ENCODE data around the gene CADM4. TPM values are rescaled to one million over a fixed set of nuclear protein-coding genes. Genes with fewer than 3 reads are reported as not detected.

CADM4 gene
- total and polyA plus RNA-seq, 2 of the 8 experiments (the other 6 are each of a cell fraction or from before 2014, with no cell fraction given) = 13.5 to 25.0 TPM

- TF ChIP-seq CHD7 (IDR thresholded peaks at IDR 0.05; ENCODE audit: insufficient replicate concordance, low read length) (no peak), JUN (IDR thresholded peaks at IDR 0.05; ENCODE audit: low read depth, low read length) (no peak), KDM5A (IDR thresholded peaks at IDR 0.05; ENCODE audit: low read length) (no peak), POLR2A (IDR thresholded peaks at IDR 0.05; ENCODE audit: control extremely low read depth in 1 of 2, low read depth in 2 of 2, low read length in 2 of 2) (no peak), MAFK (IDR thresholded peaks at IDR 0.05; ENCODE audit: low read depth, low read length) (no peak), EP300 (IDR thresholded peaks at IDR 0.05; ENCODE audit: borderline replicate concordance in 1 of 2, low read depth in 2 of 2, low read length in 2 of 2) (no peak), ATF2 (IDR thresholded peaks at IDR 0.05; ENCODE audit: low read length) (no peak)
These were observed 33.6 kb downstream of the CADM4 start (continued) for GRCh38 chr19:43605875-43606568.
